KMS-11 (cell line): ENCODE measurements around the gene LCP1.

ENCODE experiments used
- H2AFZ ChIP-seq: fragments of 200-600 bp; sonication (generic); 2 replicates; pipeline ENCODE4 v1.6.1; 2016; ENCODE audit warnings: antibody characterized with exemption, mixed run types, low read depth
- H3K27ac ChIP-seq: fragments of 200-600 bp; sonication (generic); 2 replicates; pipeline ENCODE4 v1.6.1; 2016; ENCODE audit warnings: mild to moderate bottlenecking, mixed run types
- H3K27me3 ChIP-seq: fragments of 200-600 bp; sonication (generic); 2 replicates; pipeline ENCODE4 v1.6.1; 2017; ENCODE audit warnings: mild to moderate bottlenecking, low read depth, mixed run types, moderate library complexity; ENCODE audit not compliant: insufficient read depth
- H3K36me3 ChIP-seq: fragments of 200-600 bp; sonication (generic); 2 replicates; pipeline ENCODE4 v1.6.1; 2017; ENCODE audit warnings: mild to moderate bottlenecking, mixed run types; ENCODE audit not compliant: insufficient read depth
- H3K4me1 ChIP-seq: fragments of 200-600 bp; sonication (generic); 2 replicates; pipeline ENCODE4 v1.6.1; 2016; ENCODE audit warnings: mild to moderate bottlenecking, low read depth, mixed run types; ENCODE audit not compliant: poor library complexity, severe bottlenecking
- H3K4me2 ChIP-seq: fragments of 200-600 bp; sonication (generic); 2 replicates; pipeline ENCODE4 v1.7.0; 2016; ENCODE audit warnings: mild to moderate bottlenecking, mixed run types
- H3K4me3 ChIP-seq: fragments of 200-600 bp; sonication (generic); IDR thresholded peaks from 2 replicates; pipeline ENCODE4 v1.6.1; 2017; ENCODE audit warnings: low read depth, low read length, mixed read lengths; ENCODE audit not compliant: insufficient read depth
- H3K79me2 ChIP-seq: fragments of 200-600 bp; sonication (generic); 2 replicates; pipeline ENCODE4 v1.6.1; 2016; ENCODE audit warnings: low read depth, mixed run types; ENCODE audit not compliant: insufficient read depth
- H3K9ac ChIP-seq: fragments of 200-600 bp; sonication (generic); 2 replicates; pipeline ENCODE4 v1.6.1; 2016; ENCODE audit warnings: mild to moderate bottlenecking, mixed run types
- H4K20me1 ChIP-seq: fragments of 200-600 bp; sonication (generic); 2 replicates; pipeline ENCODE4 v1.6.1; 2016; ENCODE audit warnings: mild to moderate bottlenecking, mixed run types; ENCODE audit not compliant: insufficient read depth
- TF ChIP-seq, protein P1 (sequence below): fragments of 200-600 bp; sonication (generic); conservative IDR thresholded peaks from 2 replicates; pipeline ENCODE4 v1.6.1; 2017; ENCODE audit warnings: low read depth, mild to moderate bottlenecking, antibody characterized with exemption, low read length, moderate library complexity, mixed read lengths

Gene LCP1

DNA sequence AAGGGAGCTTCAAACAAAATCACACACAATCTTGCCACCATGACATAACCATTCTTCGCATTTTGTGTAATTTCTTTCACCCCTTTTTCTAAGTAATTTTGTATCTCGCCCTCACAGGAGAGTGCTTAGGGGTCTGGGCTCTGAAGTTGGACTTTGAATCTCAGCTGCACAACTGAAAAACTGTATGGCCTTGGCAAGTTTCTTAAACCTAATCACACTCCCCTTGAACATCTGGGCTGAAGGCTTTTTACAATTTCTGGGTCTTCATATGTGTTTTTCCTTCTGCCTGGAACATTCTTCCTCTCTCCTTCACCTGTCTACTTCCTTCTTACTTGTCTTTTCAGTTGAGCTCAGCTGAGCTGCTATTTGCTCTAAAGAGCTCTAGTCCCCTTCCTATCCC lies 52.9 kb downstream of the LCP1 start:
- Histone ChIP-seq H3K27ac (no peak overlapping the region), H3K9ac (no peak overlapping the region), H3K4me1 (no peaks in the 10 kb centered on the region), H2AFZ (no peak overlapping the region), H3K27me3 (no peaks in the 10 kb centered on the region), H3K36me3 (no peaks in the 10 kb centered on the region), H3K4me2 (no peak overlapping the region), H3K4me3 (no peak overlapping the region), H4K20me1 (no peaks in the 10 kb centered on the region), H3K79me2 (no peaks in the 10 kb centered on the region)
- TF ChIP-seq, protein P1, sequence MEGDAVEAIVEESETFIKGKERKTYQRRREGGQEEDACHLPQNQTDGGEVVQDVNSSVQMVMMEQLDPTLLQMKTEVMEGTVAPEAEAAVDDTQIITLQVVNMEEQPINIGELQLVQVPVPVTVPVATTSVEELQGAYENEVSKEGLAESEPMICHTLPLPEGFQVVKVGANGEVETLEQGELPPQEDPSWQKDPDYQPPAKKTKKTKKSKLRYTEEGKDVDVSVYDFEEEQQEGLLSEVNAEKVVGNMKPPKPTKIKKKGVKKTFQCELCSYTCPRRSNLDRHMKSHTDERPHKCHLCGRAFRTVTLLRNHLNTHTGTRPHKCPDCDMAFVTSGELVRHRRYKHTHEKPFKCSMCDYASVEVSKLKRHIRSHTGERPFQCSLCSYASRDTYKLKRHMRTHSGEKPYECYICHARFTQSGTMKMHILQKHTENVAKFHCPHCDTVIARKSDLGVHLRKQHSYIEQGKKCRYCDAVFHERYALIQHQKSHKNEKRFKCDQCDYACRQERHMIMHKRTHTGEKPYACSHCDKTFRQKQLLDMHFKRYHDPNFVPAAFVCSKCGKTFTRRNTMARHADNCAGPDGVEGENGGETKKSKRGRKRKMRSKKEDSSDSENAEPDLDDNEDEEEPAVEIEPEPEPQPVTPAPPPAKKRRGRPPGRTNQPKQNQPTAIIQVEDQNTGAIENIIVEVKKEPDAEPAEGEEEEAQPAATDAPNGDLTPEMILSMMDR, result no peak

- H3K9ac ChIP-seq, result no peak overlapping the region
- no peaks in the 10 kb centered on the region for H3K4me1 ChIP-seq
- H3K36me3 ChIP-seq, result no peaks in the 10 kb centered on the region
- no peak overlapping the region for H3K4me2 ChIP-seq
- no peaks in the 10 kb centered on the region for H3K79me2 ChIP-seq
- H3K4me3 ChIP-seq, result no peak overlapping the region
- no peaks in the 10 kb centered on the region for H3K27me3 ChIP-seq
- H2AFZ ChIP-seq, result no peak overlapping the region
- no peak overlapping the region for H3K27ac ChIP-seq
- TF ChIP-seq, protein P1, result no peak
- no peaks in the 10 kb centered on the region for H4K20me1 ChIP-seq
Measured at GRCh38 chr13:46127358-46128023, 54.5 kb downstream of the LCP1 start.

GRCh38 chr13:46126552-46127357 lies 55.2 kb downstream of the LCP1 start:
- Histone ChIP-seq H3K27me3 (no peaks in the 10 kb centered on the region), H4K20me1 (no peaks in the 10 kb centered on the region), H3K4me3 (no peak overlapping the region), H3K4me2 (no peak overlapping the region), H3K79me2 (no peaks in the 10 kb centered on the region), H3K4me1 (no peaks in the 10 kb centered on the region), H2AFZ (no peak overlapping the region), H3K9ac (no peak overlapping the region), H3K36me3 (no peaks in the 10 kb centered on the region), H3K27ac (no peak overlapping the region)
- TF ChIP-seq, protein P1, result peak; percentile 81

GRCh38 chr13:46126056-46126455 lies 55.9 kb downstream of the LCP1 start:
- Histone ChIP-seq H3K27ac (no peak overlapping the region), H4K20me1 (no peaks in the 10 kb centered on the region), H3K27me3 (no peaks in the 10 kb centered on the region), H3K4me3 (no peak overlapping the region), H2AFZ (no peak overlapping the region), H3K4me2 (no peak overlapping the region), H3K4me1 (no peaks in the 10 kb centered on the region), H3K79me2 (no peaks in the 10 kb centered on the region), H3K9ac (no peak overlapping the region), H3K36me3 (no peaks in the 10 kb centered on the region)
- TF ChIP-seq, protein P1, result no peak
